Kidney (tissue), 14 donors: Measurements from ENCODE around the gene R3HDM1. TPM values are rescaled to one million over a fixed set of nuclear protein-coding genes. Genes with fewer than 3 reads are reported as not detected.
A peak's percentile ranks its signal among the peaks of the same experiment; 100 is the strongest.
"Not testable (repeated sequence)": the region's sequence is repeated elsewhere in the genome, so short reads cannot be mapped to it uniquely, and the experiment has no call there.

ENCODE experiments used
- DNase-seq, 5 donors: peaks; one replicate each; pipeline ENCODE4 v3.0.0-alpha.2; 2013 to 2020
- FAIRE-seq: peaks from 2 replicates; lab custom pipeline; 2012; peaks lifted over from hg19 to GRCh38; lab: Jason Lieb, UNC
- H3K27ac ChIP-seq, 2 donors: one replicate each; pipeline ENCODE4 v1.7.0; 2013; ENCODE audit warnings: low read depth in 2 of 2, low read length in 2 of 2, inconsistent platforms in 1 of 2
- H3K27me3 ChIP-seq: one replicate; pipeline ENCODE4 v1.7.1; 2013; ENCODE audit warnings: low read length, inconsistent platforms; ENCODE audit not compliant: control insufficient read depth, insufficient read depth
- H3K36me3 ChIP-seq, 3 donors: one replicate each; pipeline versions ENCODE4 v1.7.0 to v1.7.1; 2013; ENCODE audit warnings: low read length in 3 of 3, control low read depth in 1 of 3, inconsistent platforms in 1 of 3; ENCODE audit not compliant: insufficient read depth in 3 of 3, control insufficient read depth in 2 of 3
- H3K4me1 ChIP-seq, 3 donors: one replicate each; pipeline versions ENCODE4 v1.7.0 to v1.7.1; 2013; ENCODE audit warnings: low read length in 3 of 3, inconsistent platforms in 1 of 3, low read depth in 1 of 3; ENCODE audit not compliant: control insufficient read depth in 2 of 3, insufficient read depth in 2 of 3
- H3K4me3 ChIP-seq, 3 donors: one replicate each; pipeline versions ENCODE4 v1.7.0 to v1.8.1; 2013; ENCODE audit warnings: low read length in 3 of 3, control low read depth in 1 of 3, inconsistent platforms in 1 of 3
- H3K9ac ChIP-seq, 3 donors: one replicate each; pipeline versions ENCODE4 v1.7.0 to v1.7.1; 2013; ENCODE audit warnings: low read length in 3 of 3, control low read depth in 1 of 3, inconsistent platforms in 1 of 3
- H3K9me3 ChIP-seq, 3 donors: one replicate each; pipeline versions ENCODE4 v1.7.0 to v1.7.1; 2013; ENCODE audit warnings: low read length in 3 of 3, control low read depth in 1 of 3, inconsistent platforms in 1 of 3; ENCODE audit not compliant: control insufficient read depth in 2 of 3, insufficient read depth in 1 of 3
- CTCF ChIP-seq: IDR thresholded peaks from 3 replicates; pipeline ENCODE4 v1.5.1; 2012; ENCODE audit warnings: mild to moderate bottlenecking, moderate library complexity, borderline replicate concordance; ENCODE audit not compliant: insufficient read depth; ENCODE audit errors: extremely low read depth
- intact Hi-C: fragments of 100-400 bp; cut with DNase I; formaldehyde crosslinking; loops from one replicate; pipeline ENCODE4 v1.11.1; 2022
- polyA plus RNA-seq: library from polyadenylated mRNA; stranded (reverse); fragments of 350-450 nt; fragmentation: Illumina TruSeq; extraction: RNeasy Lipid Tissue Mini Kit (QIAGEN cat#74804); gene quantifications from one replicate; pipeline ENCODE4 v1.2.3, GENCODE V29; 2014; ENCODE audit warnings: low read depth, low replicate concordance; ENCODE audit not compliant: insufficient read depth
- total RNA-seq: library from RNA; stranded (reverse); fragmentation: NEBNext Ultra II Directional; extraction: Animal tissue kit (Norgen Biotek cat#: 25700); gene quantifications from one replicate; pipeline ENCODE4 v1.2.1, GENCODE V29; 2021
- donor health status: control.
- donor health status: control.
- donor health status: control.
- donor health status: control.
- donor health status: control.
- donor health status: DM: yes; HTN: yes; CAD: no.
- donor health status: Normal renal cell carcinoma (clear cell type).

The R3HDM1 gene
- total and polyA plus RNA-seq, 2 donors from 2014 or later = 9.2 to 31.8 TPM

DNA sequence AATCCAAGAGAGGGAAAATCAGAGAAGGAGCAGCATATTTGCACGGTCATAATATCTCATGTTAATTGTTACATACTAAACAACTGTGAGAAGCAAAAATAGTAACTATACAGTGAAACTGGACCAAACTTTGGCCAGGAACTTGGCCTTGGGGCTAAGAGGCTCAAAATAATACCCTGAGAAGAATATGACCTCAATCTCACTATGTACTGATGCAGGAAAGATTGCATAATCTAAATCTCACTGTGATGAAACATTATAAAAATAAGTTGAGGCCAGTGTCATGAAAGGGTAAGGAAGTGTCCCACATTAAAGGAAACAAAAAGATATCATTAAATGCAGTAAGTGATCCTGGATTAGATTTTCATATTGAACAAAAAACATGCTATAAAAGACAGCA lies 36.8 kb upstream of the R3HDM1 start:
- Histone ChIP-seq H3K9me3 (peaks cover 0 to 11% (median 0%) of the 10 kb centered on the region in 3 donors), H3K9ac (no peak overlapping the region), H3K4me1 (no peaks in the 10 kb centered on the region), H3K4me3 (no peak overlapping the region), H3K36me3 (no peaks in the 10 kb centered on the region), H3K27ac (no peak overlapping the region), H3K27me3 (no peaks in the 10 kb centered on the region)
- TF ChIP-seq CTCF = no peak
- intact Hi-C loops = no loop called here
- no peak for FAIRE-seq
- DNase-seq = no peak

- Histone ChIP-seq H3K9me3 (peaks cover 0 to 15% (median 0%) of the 10 kb centered on the region in 3 donors), H3K4me3 (no peak overlapping the region), H3K27ac (no peak overlapping the region), H3K36me3 (no peaks in the 10 kb centered on the region), H3K27me3 (no peaks in the 10 kb centered on the region), H3K4me1 (no peaks in the 10 kb centered on the region), H3K9ac (no peak overlapping the region)
- no peak for DNase-seq
- peak; percentile 45 for FAIRE-seq
- TF ChIP-seq CTCF = no peak
- intact Hi-C loops = no loop called here
Observed at GRCh38 chr2:135494917-135495316, 36.4 kb upstream of the R3HDM1 start.

DNA sequence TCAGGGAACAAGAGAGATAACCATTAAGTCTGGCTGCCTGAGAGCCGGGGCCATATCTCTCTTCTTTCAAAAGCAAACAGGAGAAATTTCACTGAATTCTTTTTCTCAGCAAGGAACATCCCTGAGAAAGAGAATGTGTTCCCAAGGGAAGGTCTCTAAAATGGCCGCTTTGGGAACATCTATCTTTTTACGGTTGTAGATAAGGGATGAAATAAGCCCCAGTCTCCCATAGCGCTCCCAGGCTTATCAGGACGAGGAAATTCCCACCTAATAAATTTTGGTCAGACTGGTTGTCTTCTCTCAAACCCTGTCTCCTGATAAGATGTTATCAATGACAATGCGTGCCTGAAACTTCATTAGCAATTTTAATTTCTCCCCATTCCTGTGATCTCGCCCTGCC lies 32.7 kb upstream of the R3HDM1 start:
- H3K4me3 ChIP-seq, H3K27me3 ChIP-seq, intact Hi-C loops, H3K9ac ChIP-seq, H3K4me1 ChIP-seq, FAIRE-seq, H3K36me3 ChIP-seq, H3K27ac ChIP-seq, DNase-seq: not testable (repeated sequence)
- H3K9me3 ChIP-seq = peaks cover 0 to 16% (median 0%) of the 10 kb centered on the region in 3 donors

DNA sequence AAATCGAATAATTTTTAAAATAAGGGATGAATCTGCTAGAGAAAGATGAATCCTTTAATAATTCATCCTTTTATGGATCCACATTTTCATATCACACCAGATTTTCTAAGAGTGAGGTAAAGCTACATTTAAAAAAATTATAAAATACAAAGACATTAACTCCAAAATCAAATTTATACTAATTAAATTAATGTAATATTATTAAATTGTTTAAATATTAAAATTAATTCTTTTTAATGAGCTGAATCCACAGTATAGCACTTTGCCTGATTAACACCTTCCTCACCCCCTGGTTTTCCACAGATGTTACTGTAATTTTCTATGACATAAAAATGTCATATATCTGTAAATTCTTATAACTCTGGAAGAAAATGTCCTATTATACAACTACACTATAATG lies 26.5 kb upstream of the R3HDM1 start:
- peak; percentile 55 for FAIRE-seq
- H3K4me1 ChIP-seq = no peaks in the 10 kb centered on the region
- intact Hi-C loops = no loop called here
- H3K9me3 ChIP-seq = peaks cover 0 to 1% (median 0%) of the 10 kb centered on the region in 3 donors
- H3K36me3 ChIP-seq = no peaks in the 10 kb centered on the region
- no peaks in the 10 kb centered on the region for H3K27me3 ChIP-seq
- DNase-seq = no peak
- H3K4me3 ChIP-seq = no peak overlapping the region
- no peak overlapping the region for H3K27ac ChIP-seq
- no peak for TF ChIP-seq CTCF
- H3K9ac ChIP-seq = no peak overlapping the region
